Esophagus squamous epithelium (tissue), 5 donors: ENCODE data around the gene ACAT2. TPM values are rescaled to one million over a fixed set of nuclear protein-coding genes. Genes with fewer than 3 reads are reported as not detected.
"Not testable (repeated sequence)": the region's sequence is repeated elsewhere in the genome, so short reads cannot be mapped to it uniquely, and the experiment has no call there.

ENCODE experiments used
- DNase-seq: peaks from one replicate; lab custom pipeline; 2025; lab: John Stamatoyannopoulos, UW
- H3K27ac ChIP-seq, 4 donors: fragments of 200-600 bp; sonication (generic); one replicate each; pipeline ENCODE4 v1.5.1; 2016 to 2019; ENCODE audit warnings: mild to moderate bottlenecking in 1 of 4
- H3K27me3 ChIP-seq, 4 donors: fragments of 200-600 bp; sonication (generic); 1 replicate in 3 of 4; 2 replicates in 1 of 4; pipeline versions ENCODE4 v1.5.1 to v1.6.0; 2017 to 2021; ENCODE audit warnings: antibody characterized with exemption in 1 of 4
- H3K36me3 ChIP-seq, 3 donors: fragments of 200-600 bp; sonication (generic); one replicate each; pipeline ENCODE4 v1.5.1; 2016 to 2019
- H3K4me1 ChIP-seq, 3 donors: fragments of 200-600 bp; sonication (generic); one replicate each; pipeline ENCODE4 v1.5.1; 2017 to 2019
- H3K4me3 ChIP-seq, 4 donors: fragments of 200-600 bp; sonication (generic); 1 replicate in 3 of 4; 2 replicates in 1 of 4; pipeline ENCODE4 v1.5.1; 2016 to 2019; ENCODE audit warnings: mild to moderate bottlenecking in 2 of 4, moderate library complexity in 1 of 4
- H3K9me3 ChIP-seq, 3 donors: fragments of 200-600 bp; sonication (generic); one replicate each; pipeline ENCODE4 v1.5.1; 2016 to 2019
- POLR2A ChIP-seq, 4 donors: fragments of 450-650 bp; IDR thresholded peaks; one replicate each; pipeline ENCODE4 v1.6.1; 2017; ENCODE audit warnings: antibody characterized with exemption in 4 of 4, mild to moderate bottlenecking in 4 of 4, moderate library complexity in 3 of 4
- WGBS, 2 donors: methylation state at CpG; one replicate each; pipeline ENCODE4 v1.1.5; 2018; 5-methylcytosine and 5-hydroxymethylcytosine counted together
- intact Hi-C: fragments of 100-400 bp; cut with DNase I; formaldehyde crosslinking; loops from one replicate; pipeline ENCODE4 v1.15.0; 2022
- total RNA-seq, 4 donors: library from RNA; depleted of rRNA; stranded (reverse); fragments of >200 nt; gene quantifications; one replicate each; pipeline ENCODE4 v1.1.0, GENCODE V29; 2016
- TF ChIP-seq, protein P1 (sequence below), 6 experiments: fragments of 450-650 bp in 4 of 6; fragments of 200-600 bp in 2 of 6; sonication (generic) in 2 of 6; IDR thresholded peaks; one replicate each; pipeline ENCODE4 v1.5.1; 2016 to 2019; ENCODE audit warnings: antibody characterized with exemption in 6 of 6, mild to moderate bottlenecking in 4 of 6, moderate library complexity in 4 of 6
- donor health status: DM: yes; HTN: yes; CAD: no.

The ACAT2 gene
- total RNA-seq, 4 donors from 2014 or later: 24.9 to 56.8 (median 40.8) TPM

DNA sequence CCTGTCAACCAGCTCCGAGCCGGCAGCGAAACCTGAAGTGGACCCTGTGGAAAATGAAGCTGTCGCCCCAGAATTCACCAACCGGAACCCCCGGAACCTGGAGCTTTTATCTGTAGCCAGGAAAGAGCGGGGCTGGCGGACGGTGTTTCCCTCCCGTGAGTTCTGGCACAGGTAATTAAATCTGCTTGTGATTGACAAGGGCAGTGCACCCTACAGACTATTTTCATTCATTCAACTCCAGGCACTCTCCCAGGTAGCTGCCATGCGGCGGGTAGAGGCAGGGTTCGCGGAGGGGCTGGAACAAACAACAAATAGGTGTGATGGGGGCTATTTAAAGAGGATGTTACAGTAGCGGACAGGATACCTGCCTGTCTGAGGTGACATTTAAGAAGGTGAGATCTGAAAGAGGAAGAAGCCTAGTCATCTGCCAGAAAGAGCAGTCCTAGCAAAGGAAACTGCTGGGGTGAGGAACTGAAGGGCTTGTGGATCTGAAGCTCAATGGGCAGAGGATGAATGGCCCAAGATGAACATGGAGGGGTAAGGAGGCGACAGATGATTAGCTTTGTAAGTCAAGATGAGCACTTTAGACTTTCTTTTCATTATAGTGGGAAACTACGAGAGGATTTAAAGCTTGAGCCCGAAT is 29.2 kb downstream of the ACAT2 start:
- H3K4me1 ChIP-seq: peaks cover 14 to 72% (median 42%) of the 10 kb centered on the region in 3 donors
- no peak for DNase-seq
- peak overlapping the region; percentile 68 to 96 (median 77) for H3K4me3 ChIP-seq
- 13 to 28% methylated on average over 7 to 15 of the region's 18 CpGs for WGBS, 2 donors
- no peaks in the 10 kb centered on the region for H3K9me3 ChIP-seq
- TF ChIP-seq, protein P1, sequence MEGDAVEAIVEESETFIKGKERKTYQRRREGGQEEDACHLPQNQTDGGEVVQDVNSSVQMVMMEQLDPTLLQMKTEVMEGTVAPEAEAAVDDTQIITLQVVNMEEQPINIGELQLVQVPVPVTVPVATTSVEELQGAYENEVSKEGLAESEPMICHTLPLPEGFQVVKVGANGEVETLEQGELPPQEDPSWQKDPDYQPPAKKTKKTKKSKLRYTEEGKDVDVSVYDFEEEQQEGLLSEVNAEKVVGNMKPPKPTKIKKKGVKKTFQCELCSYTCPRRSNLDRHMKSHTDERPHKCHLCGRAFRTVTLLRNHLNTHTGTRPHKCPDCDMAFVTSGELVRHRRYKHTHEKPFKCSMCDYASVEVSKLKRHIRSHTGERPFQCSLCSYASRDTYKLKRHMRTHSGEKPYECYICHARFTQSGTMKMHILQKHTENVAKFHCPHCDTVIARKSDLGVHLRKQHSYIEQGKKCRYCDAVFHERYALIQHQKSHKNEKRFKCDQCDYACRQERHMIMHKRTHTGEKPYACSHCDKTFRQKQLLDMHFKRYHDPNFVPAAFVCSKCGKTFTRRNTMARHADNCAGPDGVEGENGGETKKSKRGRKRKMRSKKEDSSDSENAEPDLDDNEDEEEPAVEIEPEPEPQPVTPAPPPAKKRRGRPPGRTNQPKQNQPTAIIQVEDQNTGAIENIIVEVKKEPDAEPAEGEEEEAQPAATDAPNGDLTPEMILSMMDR (IDR thresholded peaks at IDR 0.05): no peak
- TF ChIP-seq POLR2A (IDR thresholded peaks at IDR 0.05): no peak
- intact Hi-C loops: loop anchor here (5.0 kb wide), 1 partner anchor 104 kb away; no protein-coding TSS in a partner anchor
- peak overlapping the region; percentile 95 to 100 (median 98) for H3K27ac ChIP-seq
- H3K27me3 ChIP-seq: no peaks in the 10 kb centered on the region
- peaks cover 0 to 56% (median 7%) of the 10 kb centered on the region in 3 donors for H3K36me3 ChIP-seq

DNA sequence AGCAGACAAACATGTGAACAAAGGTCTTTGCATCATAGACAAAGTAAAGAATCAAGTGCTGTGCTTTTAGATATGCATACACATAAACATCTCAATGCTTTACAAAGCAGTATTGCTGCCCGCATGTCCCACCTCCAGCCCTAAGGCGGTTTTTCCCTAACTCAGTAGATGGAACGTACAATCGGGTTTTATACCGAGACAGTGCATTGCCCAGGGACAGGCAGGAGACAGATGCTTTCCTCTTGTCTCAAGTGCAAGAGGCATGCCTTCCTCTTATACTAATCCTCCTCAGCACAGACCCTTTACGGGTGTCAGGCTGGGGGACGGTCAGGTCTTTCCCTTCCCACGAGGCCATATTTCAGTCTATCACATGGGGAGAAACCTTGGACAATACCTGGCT is 33.1 kb downstream of the ACAT2 start:
- Histone ChIP-seq H3K4me1 (peaks cover 9 to 46% (median 22%) of the 10 kb centered on the region in 3 donors), H3K36me3 (peaks cover 0 to 79% (median 13%) of the 10 kb centered on the region in 3 donors)
- not testable (repeated sequence) for H3K4me3 ChIP-seq, H3K27me3 ChIP-seq, H3K27ac ChIP-seq, DNase-seq, H3K9me3 ChIP-seq
- intact Hi-C loops: loop anchor here (5.0 kb wide), 1 partner anchor 108 kb away; no protein-coding TSS in a partner anchor
- WGBS, 2 donors: 59 to 87% methylated on average over 5 of the region's 8 CpGs

DNA sequence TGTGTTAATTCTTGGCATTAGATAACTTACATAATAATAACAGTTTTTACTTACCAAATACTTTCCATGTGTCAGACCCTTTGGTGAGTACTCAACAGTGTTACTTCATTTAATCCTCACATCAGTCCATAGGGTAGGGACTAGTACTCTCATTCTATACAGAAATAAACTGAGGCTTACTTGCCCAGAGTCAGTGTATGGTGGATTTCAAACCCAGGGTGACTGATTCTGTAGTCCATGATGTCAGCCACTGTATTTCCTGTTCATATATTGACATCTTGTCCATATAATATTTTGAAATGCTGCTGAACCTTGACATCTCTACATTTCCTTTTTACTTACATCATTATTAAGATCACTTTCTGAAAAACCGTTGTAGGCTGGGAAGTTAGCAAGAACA is 35.7 kb downstream of the ACAT2 start:
- H3K9me3 ChIP-seq: no peaks in the 10 kb centered on the region
- peaks cover 0 to 77% (median 16%) of the 10 kb centered on the region in 3 donors for H3K36me3 ChIP-seq
- no peaks in the 10 kb centered on the region for H3K27me3 ChIP-seq
- no peak overlapping the region for H3K4me3 ChIP-seq
- no peak overlapping the region for H3K27ac ChIP-seq
- DNase-seq: no peak
- H3K4me1 ChIP-seq: peaks cover 5 to 32% (median 6%) of the 10 kb centered on the region in 3 donors
- no peak for TF ChIP-seq POLR2A (IDR thresholded peaks at IDR 0.05)
- TF ChIP-seq, protein P1 (IDR thresholded peaks at IDR 0.05): no peak
- WGBS, 2 donors: 29 to 50% methylated on average over 1 of the region's 1 CpG
- intact Hi-C loops: no loop called here

DNA sequence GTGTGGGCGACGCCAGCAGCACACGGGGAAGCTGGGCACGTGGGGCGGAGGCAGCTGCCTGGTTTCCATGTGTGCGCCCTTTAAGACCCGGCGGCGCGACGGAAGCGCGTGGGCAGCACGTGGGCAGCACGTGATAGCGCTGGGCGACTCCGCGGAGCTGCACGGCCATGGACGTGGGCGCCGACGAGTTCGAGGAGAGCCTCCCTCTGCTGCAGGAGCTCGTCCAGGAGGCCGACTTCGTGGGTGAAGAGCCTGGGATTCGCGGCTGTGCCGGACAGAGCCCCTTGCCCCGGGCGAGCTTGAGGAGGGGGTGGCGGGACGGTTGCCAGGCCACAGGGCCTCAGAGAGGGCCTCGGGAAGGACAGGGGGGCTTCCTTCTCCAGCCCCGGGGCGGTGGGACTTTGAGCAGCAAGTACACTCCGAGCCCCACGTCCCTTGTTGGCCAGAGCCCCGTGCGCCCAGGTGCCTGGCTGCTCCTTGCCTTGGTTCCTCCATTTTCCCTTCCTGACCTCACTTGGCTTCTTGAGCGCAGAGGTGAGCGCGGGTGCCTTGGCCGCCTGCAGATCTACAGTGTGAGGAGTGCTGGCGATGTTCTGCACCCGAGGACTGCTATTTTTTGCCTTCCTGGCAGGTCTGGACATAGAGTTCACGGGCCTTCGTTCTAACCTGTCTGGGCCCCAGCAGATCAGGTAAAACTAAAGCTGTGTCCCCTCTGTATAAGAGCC is 38.5 kb downstream of the ACAT2 start, which contains the start of gene PNLDC1:
Gene PNLDC1 (plus strand): TSS at position 136 of the 725 bp plus-strand sequence. CDS start 32 bp downstream, at position 168.
- intact Hi-C loops: no loop called here
- Histone ChIP-seq H3K27ac (no peak within 1 kb of the TSS), H3K27me3 (no peaks in the 10 kb centered on the region), H3K4me3 (no peak within 1 kb of the TSS), H3K9me3 (no peaks in the 10 kb centered on the region), H3K36me3 (peaks cover 0 to 51% (median 16%) of the 10 kb centered on the region in 3 donors), H3K4me1 (peaks cover 0 to 10% (median 0%) of the 10 kb centered on the region in 3 donors)
- DNase-seq: no peak
- 79 to 86% methylated on average over 28 to 42 of the region's 50 CpGs for WGBS, 2 donors
- TF ChIP-seq, protein P1 (IDR thresholded peaks at IDR 0.05): no peak
- no peak for TF ChIP-seq POLR2A (IDR thresholded peaks at IDR 0.05)

DNA sequence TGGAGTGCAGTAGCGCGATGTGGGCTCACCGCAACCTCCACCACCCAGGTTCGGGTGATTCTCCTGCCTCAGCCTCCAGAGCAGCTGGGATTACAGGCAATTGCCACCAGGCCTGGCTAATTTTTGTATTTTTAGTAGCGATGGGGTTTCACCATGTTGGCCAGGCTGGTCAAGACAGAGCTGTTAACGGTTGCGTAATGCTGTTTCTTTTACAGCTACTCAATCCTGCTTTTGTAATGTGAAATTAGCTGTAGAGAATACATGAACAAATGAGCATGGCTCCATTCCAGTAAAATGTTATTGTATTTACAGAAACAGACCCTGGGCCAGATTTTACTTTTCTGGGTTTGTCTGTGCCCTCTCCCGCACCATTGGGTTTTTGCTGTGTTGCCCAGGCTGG is 40.1 kb downstream of the ACAT2 start:
- no peak overlapping the region for H3K4me3 ChIP-seq
- WGBS, 2 donors: 76 to 79% methylated on average over 8 of the region's 8 CpGs
- H3K27me3 ChIP-seq: no peaks in the 10 kb centered on the region
- no peak for DNase-seq
- no peak overlapping the region for H3K27ac ChIP-seq
- peaks cover 0 to 5% (median 0%) of the 10 kb centered on the region in 3 donors for H3K4me1 ChIP-seq
- peaks cover 0 to 36% (median 16%) of the 10 kb centered on the region in 3 donors for H3K36me3 ChIP-seq
- TF ChIP-seq, protein P1 (IDR thresholded peaks at IDR 0.05): no peak
- TF ChIP-seq POLR2A (IDR thresholded peaks at IDR 0.05): no peak
- no peaks in the 10 kb centered on the region for H3K9me3 ChIP-seq
- intact Hi-C loops: no loop called here
